Measurements from ENCODE around the gene STAC3. TPM values are rescaled to one million over a fixed set of nuclear protein-coding genes. Genes with fewer than 3 reads are reported as not detected.

The STAC3 gene
- total and polyA plus RNA-seq, 9 of the 15 experiments (the other 6 are each of a cell fraction or from before 2014, with no cell fraction given): 0.45 to 6.4 (median 3.3) TPM

GRCh38 chr12:57203791-57204190, 47.2 kb downstream of the STAC3 start:
- Histone ChIP-seq H3K4me2 (ENCODE audit: insufficient read depth, low read length) (no peak overlapping the region), H3K9ac (ENCODE audit: insufficient read depth in 1 of 2, low read depth in 2 of 2, low read length in 2 of 2) (no peak overlapping the region), H3K27ac (ENCODE audit: extremely low read depth, low read depth, low read length) (no peak overlapping the region), H3K9me3 (replicated peaks; ENCODE audit: control insufficient read depth, insufficient read depth, low read depth, low read length) (no peaks in the 10 kb centered on the region), H3K27me3 (ENCODE audit: control insufficient read depth in 2 of 2, insufficient read depth in 2 of 2, low read length in 2 of 2) (peaks cover 52 to 90% of the 10 kb centered on the region in 2 experiments; a peak in 4 of 5 replicates), H2AFZ (ENCODE audit: low read depth, low read length) (no peak overlapping the region), H3K36me3 (ENCODE audit: control insufficient read depth, insufficient read depth, low read length) (no peaks in the 10 kb centered on the region), H4K20me1 (replicated peaks; ENCODE audit: control insufficient read depth, insufficient read depth, low read length) (peaks cover 18% of the 10 kb centered on the region), H3K79me2 (ENCODE audit: control insufficient read depth, insufficient read depth, low read length) (no peaks in the 10 kb centered on the region), H3K4me3 (no peak overlapping the region), H3K4me1 (replicated peaks in 1 of 2; ENCODE audit: control insufficient read depth in 2 of 2, insufficient read depth in 2 of 2, low read length in 2 of 2) (peaks cover 0 to 34% of the 10 kb centered on the region in 2 experiments; a peak in 2 of 5 replicates), H3K9me1 (ENCODE audit: control insufficient read depth, insufficient read depth, low read length) (peaks cover 1% of the 10 kb centered on the region)
- ChIA-PET CTCF (ENCODE audit: low intra/inter-chr PET ratio) (interaction anchor here (0.6 kb wide), 1 partner anchor 35 kb away, joined by 3 read pairs; no protein-coding TSS in a partner anchor), POLR2A (no interaction called here)
- ATAC-seq (no peak), FAIRE-seq (no peak), DNase-seq (ENCODE audit: extremely low read depth in 1 of 4, low spot score in 3 of 4) (no peak)
- intact Hi-C loops (cut with micrococcal nuclease) (no loop called here), in situ Hi-C loops (cut with MboI) (no loop called here)
- BruUV-seq (replicated peaks): no TSS peak
- WGBS (ENCODE audit: insufficient coverage, low coverage, missing lambda C conversion rate): 3% methylated on average over 11 of the region's 11 CpGs
- TF ChIP-seq NR0B1 (IDR thresholded peaks at IDR 0.05; ENCODE audit: partially characterized antibody) (no peak), SMAD3 (CRISPR knock-in tag; conservative IDR thresholded peaks at IDR 0.05) (no peak), ZNF41 (CRISPR knock-in tag; conservative IDR thresholded peaks at IDR 0.05) (no peak), ZBTB33 (CRISPR knock-in tag; IDR thresholded peaks at IDR 0.05) (no peak), KDM4B (IDR thresholded peaks at IDR 0.05; ENCODE audit: borderline replicate concordance in 2 of 2, low read depth in 1 of 2) (no peak), NR1H2 (CRISPR knock-in tag; IDR thresholded peaks at IDR 0.05) (no peak), ZNF609 (CRISPR knock-in tag; IDR thresholded peaks at IDR 0.05; ENCODE audit: borderline replicate concordance) (no peak)
